Measurements from ENCODE around the gene TPTE2.
"Not testable (repeated sequence)": the region's sequence is repeated elsewhere in the genome, so short reads cannot be mapped to it uniquely, and the experiment has no call there.

Gene TPTE2

GRCh38 chr13:19561585-19561984, 253 bp upstream of the TPTE2 start:
- DNase-seq: no peak

GRCh38 chr13:19560672-19561071, 660 bp downstream of the TPTE2 start:
- DNase-seq: not testable (repeated sequence)

- not testable (repeated sequence) for DNase-seq
Observed at GRCh38 chr13:19559739-19560138, 1.6 kb downstream of the TPTE2 start.

- not testable (repeated sequence) for DNase-seq
Observed at GRCh38 chr13:19557287-19557686, 4.0 kb downstream of the TPTE2 start.

GRCh38 chr13:19549245-19549644, 12.1 kb downstream of the TPTE2 start:
- DNase-seq: not testable (repeated sequence)

GRCh38 chr13:19525634-19526033, 35.7 kb downstream of the TPTE2 start:
- not testable (repeated sequence) for DNase-seq

GRCh38 chr13:19519049-19519448, 42.3 kb downstream of the TPTE2 start:
- DNase-seq: no peak

- DNase-seq: not testable (repeated sequence)
Observed at GRCh38 chr13:19507623-19508022, 53.7 kb downstream of the TPTE2 start.

- DNase-seq: not testable (repeated sequence)
Observed at GRCh38 chr13:19460126-19460525, 101.2 kb downstream of the TPTE2 start.

GRCh38 chr13:19439056-19439686, 122.2 kb downstream of the TPTE2 start:
- not testable (repeated sequence) for DNase-seq

GRCh38 chr13:19437780-19438179, 123.6 kb downstream of the TPTE2 start:
- not testable (repeated sequence) for DNase-seq

GRCh38 chr13:19422236-19422635, 139.1 kb downstream of the TPTE2 start:
- DNase-seq: not testable (repeated sequence)

GRCh38 chr13:19412494-19412893, 148.8 kb downstream of the TPTE2 start:
- not testable (repeated sequence) for DNase-seq

- not testable (repeated sequence) for DNase-seq
Observed at GRCh38 chr13:19382746-19383511, 178.4 kb downstream of the TPTE2 start.

GRCh38 chr13:19382111-19382510, 179.2 kb downstream of the TPTE2 start:
- DNase-seq: no peak

Measured in NCI-H2107 (cell line).